Sigmoid colon (tissue), 7 donors: ENCODE data around the gene NDE1. TPM values are rescaled to one million over a fixed set of nuclear protein-coding genes. Genes with fewer than 3 reads are reported as not detected.
A peak's percentile ranks its signal among the peaks of the same experiment; 100 is the strongest.

ENCODE experiments used
- DNase-seq: peaks from one replicate; pipeline ENCODE4 v3.0.0-alpha.2; 2019
- H3K27ac ChIP-seq, 4 donors: fragments of 200-600 bp; sonication (generic); one replicate each; pipeline ENCODE4 v1.5.1; 2016 to 2019; ENCODE audit warnings: mild to moderate bottlenecking in 1 of 4
- H3K27me3 ChIP-seq, 3 donors: fragments of 200-600 bp; sonication (generic); one replicate each; pipeline ENCODE4 v1.5.1; 2019; ENCODE audit warnings: mild to moderate bottlenecking in 1 of 3
- H3K36me3 ChIP-seq, 4 donors: fragments of 200-600 bp; sonication (generic); one replicate each; pipeline ENCODE4 v1.5.1; 2016 to 2019
- H3K4me1 ChIP-seq, 4 donors: fragments of 200-600 bp; sonication (generic); one replicate each; pipeline ENCODE4 v1.5.1; 2017 to 2019
- H3K4me3 ChIP-seq, 4 donors: fragments of 200-600 bp; sonication (generic); one replicate each; pipeline ENCODE4 v1.5.1; 2017 to 2019; ENCODE audit warnings: mild to moderate bottlenecking in 2 of 4, moderate library complexity in 1 of 4
- H3K9me3 ChIP-seq, 4 donors: fragments of 200-600 bp in 3 of 4; sonication (generic) in 3 of 4; one replicate each; pipeline versions ENCODE4 v1.5.1 to v1.6.1; 2013 to 2019
- EP300 ChIP-seq, 4 donors: sonication (generic); formaldehyde crosslinking; IDR thresholded peaks; one replicate each; pipeline ENCODE4 v1.6.1; 2017; ENCODE audit warnings: antibody characterized with exemption in 4 of 4
- POLR2A ChIP-seq, 2 donors: fragments of 450-650 bp; IDR thresholded peaks; one replicate each; pipeline ENCODE4 v1.6.1; 2016; ENCODE audit warnings: antibody characterized with exemption in 2 of 2, mild to moderate bottlenecking in 2 of 2, moderate library complexity in 2 of 2
- POLR2AphosphoS5 ChIP-seq, 4 donors: sonication (generic); formaldehyde crosslinking; IDR thresholded peaks; one replicate each; pipeline ENCODE4 v1.6.1; 2017; ENCODE audit warnings: antibody characterized with exemption in 4 of 4
- WGBS, 2 donors: extraction: QIAGEN DNeasy Blood & Tissue Kit; methylation state at CpG; one replicate each; pipeline ENCODE4 v1.1.7; 2013; 5-methylcytosine and 5-hydroxymethylcytosine counted together
- intact Hi-C: fragments of 100-400 bp; cut with DNase I; formaldehyde crosslinking; loops from one replicate; pipeline ENCODE4 v1.15.1; 2023
- polyA plus RNA-seq, 3 donors: library from polyadenylated mRNA; stranded (reverse); fragments of 200-250 nt; gene quantifications; one replicate each; pipeline ENCODE4 v1.2.3, GENCODE V29; 2013
- total RNA-seq, 4 donors: library from RNA; depleted of rRNA; stranded (reverse); fragments of >200 nt; gene quantifications; one replicate each; pipeline ENCODE4 v1.1.0, GENCODE V29; 2016
- TF ChIP-seq, protein P1 (sequence below), 4 experiments: fragments of 450-650 bp in 3 of 4; fragments of 200-600 bp in 1 of 4; IDR thresholded peaks; one replicate each; pipeline ENCODE4 v1.5.1; 2016 to 2019; ENCODE audit warnings: antibody characterized with exemption in 4 of 4, mild to moderate bottlenecking in 3 of 4, moderate library complexity in 2 of 4
- donor health status: healthy with polysubstance abuse.
- donor health status: Bipolar disorder and iron deficiency.
- donor health status: healthy.

The NDE1 gene
- total and polyA plus RNA-seq, 7 donors: 11.3 to 86.1 (median 29.3) TPM

DNA sequence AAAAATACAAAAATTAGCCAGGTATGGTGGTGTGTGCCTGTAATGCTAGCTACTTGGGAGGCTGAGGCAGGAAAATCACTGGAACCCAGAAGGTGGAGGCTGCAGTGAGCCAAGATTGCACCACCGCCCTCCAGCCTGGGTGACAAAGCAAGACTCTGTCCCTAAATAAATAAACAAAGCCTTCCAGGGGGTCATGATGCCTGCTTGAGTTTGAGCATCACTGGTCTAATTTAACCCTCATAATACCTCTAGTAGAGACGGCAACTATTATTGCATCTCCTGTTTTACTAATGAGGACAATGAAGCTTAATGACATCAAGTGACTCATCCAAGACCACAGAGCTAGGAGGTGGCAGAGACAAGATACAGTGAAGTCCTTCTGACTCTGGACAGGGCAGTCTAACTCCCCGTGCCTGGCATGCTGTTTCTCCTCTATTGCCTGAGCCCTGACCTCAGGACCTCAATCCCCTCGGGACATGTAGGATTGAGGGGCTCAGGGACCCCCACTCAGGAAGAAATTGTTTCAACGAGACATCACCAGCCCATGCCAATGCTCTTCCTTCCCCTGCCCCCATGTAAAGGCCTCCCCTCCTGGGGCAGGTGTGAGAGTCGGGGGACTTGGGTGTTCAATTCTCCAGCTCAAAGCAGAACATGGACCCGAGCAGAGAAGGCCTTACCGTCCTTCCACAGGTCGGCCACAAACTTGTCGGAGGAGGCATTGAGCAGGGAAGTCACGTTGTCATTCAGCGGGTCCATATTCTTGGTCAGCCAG lies 102.9 kb downstream of the NDE1 start:
- peak overlapping the region; percentile 62 to 95 (median 72) for H3K27ac ChIP-seq
- no peaks in the 10 kb centered on the region for H3K27me3 ChIP-seq
- peaks cover 0 to 63% (median 26%) of the 10 kb centered on the region in 4 donors for H3K4me1 ChIP-seq
- no peak overlapping the region for H3K4me3 ChIP-seq
- 81 to 88% methylated on average over 12 of the region's 12 CpGs for WGBS, 2 donors
- TF ChIP-seq EP300 (IDR thresholded peaks at IDR 0.05) (no peak), POLR2AphosphoS5 (IDR thresholded peaks at IDR 0.05) (peak in 3 of 4 donors; percentile 45 to 76 (median 68))
- H3K36me3 ChIP-seq: peaks cover 83 to 99% (median 88%) of the 10 kb centered on the region in 4 donors
- H3K9me3 ChIP-seq: no peaks in the 10 kb centered on the region
- DNase-seq: no peak
- intact Hi-C loops: no loop called here

DNA sequence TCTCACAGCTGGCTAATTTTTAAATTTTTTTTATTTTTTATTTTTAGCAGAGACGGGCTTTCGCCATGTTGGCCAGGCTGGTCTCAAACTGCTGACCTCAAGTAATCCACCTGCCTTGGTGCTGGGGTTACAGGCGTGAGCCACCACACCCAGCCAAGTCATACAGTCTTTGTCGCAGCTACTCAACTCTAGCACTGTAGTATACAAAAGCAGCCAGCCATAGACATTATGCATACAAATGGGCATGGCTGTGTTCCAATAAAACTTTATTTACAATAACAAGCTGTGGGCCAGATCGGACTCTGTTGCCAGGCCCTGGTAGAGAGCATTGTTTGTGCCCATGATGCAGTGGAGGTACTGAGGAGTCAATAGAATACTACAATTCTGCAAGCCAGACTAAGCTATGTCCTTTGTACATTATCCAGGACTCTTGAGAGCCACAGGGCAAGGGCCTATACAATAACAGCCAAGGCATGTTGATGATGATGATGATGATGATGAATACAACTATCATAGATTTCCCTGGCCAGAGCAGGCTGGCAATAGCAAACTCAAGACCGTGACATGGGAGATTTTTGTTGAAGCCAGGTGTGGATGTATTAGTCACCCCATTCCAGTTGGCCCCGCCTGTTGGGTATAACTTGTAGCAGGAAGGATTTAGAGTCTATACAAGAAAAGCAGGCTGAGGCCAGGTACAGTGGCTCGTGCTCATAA lies 104.9 kb downstream of the NDE1 start:
- Histone ChIP-seq H3K4me3 (no peak overlapping the region), H3K36me3 (peaks cover 76 to 99% (median 86%) of the 10 kb centered on the region in 4 donors)
- TF ChIP-seq EP300 (IDR thresholded peaks at IDR 0.05): no peak
- TF ChIP-seq, protein P1, sequence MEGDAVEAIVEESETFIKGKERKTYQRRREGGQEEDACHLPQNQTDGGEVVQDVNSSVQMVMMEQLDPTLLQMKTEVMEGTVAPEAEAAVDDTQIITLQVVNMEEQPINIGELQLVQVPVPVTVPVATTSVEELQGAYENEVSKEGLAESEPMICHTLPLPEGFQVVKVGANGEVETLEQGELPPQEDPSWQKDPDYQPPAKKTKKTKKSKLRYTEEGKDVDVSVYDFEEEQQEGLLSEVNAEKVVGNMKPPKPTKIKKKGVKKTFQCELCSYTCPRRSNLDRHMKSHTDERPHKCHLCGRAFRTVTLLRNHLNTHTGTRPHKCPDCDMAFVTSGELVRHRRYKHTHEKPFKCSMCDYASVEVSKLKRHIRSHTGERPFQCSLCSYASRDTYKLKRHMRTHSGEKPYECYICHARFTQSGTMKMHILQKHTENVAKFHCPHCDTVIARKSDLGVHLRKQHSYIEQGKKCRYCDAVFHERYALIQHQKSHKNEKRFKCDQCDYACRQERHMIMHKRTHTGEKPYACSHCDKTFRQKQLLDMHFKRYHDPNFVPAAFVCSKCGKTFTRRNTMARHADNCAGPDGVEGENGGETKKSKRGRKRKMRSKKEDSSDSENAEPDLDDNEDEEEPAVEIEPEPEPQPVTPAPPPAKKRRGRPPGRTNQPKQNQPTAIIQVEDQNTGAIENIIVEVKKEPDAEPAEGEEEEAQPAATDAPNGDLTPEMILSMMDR (IDR thresholded peaks at IDR 0.05): no peak
- peak; percentile 17 to 71 (median 48) for TF ChIP-seq POLR2AphosphoS5 (IDR thresholded peaks at IDR 0.05)
- TF ChIP-seq POLR2A (IDR thresholded peaks at IDR 0.05): no peak

DNA sequence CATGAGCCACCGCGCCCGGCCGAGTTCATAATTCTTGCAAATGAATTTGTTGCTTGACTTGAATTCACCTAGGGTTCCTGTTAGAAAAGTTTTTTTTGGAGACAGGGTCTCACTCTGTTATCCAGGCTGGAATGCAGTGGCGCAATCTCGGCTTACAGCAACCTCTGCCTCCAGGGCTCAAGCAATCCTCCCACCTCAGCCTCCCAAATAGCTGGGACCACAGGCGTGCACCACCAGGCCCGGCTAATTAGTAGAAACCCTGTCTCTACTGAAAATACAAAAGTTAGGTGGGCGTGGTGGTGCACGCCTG lies 107.0 kb downstream of the NDE1 start:
- peaks cover 77 to 99% (median 90%) of the 10 kb centered on the region in 4 donors for H3K36me3 ChIP-seq
- WGBS, 2 donors: 76 to 83% methylated on average over 10 of the region's 10 CpGs
- H3K4me1 ChIP-seq: peaks cover 0 to 75% (median 40%) of the 10 kb centered on the region in 4 donors
- DNase-seq: no peak
- H3K9me3 ChIP-seq: no peaks in the 10 kb centered on the region
- intact Hi-C loops: no loop called here
- H3K27me3 ChIP-seq: no peaks in the 10 kb centered on the region
- no peak overlapping the region for H3K4me3 ChIP-seq
- TF ChIP-seq POLR2AphosphoS5 (IDR thresholded peaks at IDR 0.05): no peak
- TF ChIP-seq, protein P1 (IDR thresholded peaks at IDR 0.05): no peak
- TF ChIP-seq POLR2A (IDR thresholded peaks at IDR 0.05): no peak
- TF ChIP-seq EP300 (IDR thresholded peaks at IDR 0.05): no peak
- H3K27ac ChIP-seq: peak overlapping the region; percentile 62 to 95 (median 72)

More for the DNA sequence above, 104.9 kb downstream of the NDE1 start:
- 89 to 91% methylated on average over 8 of the region's 8 CpGs for whole genome bisulfite sequencing, 2 donors
- no peaks in the 10 kb centered on the region for H3K9me3 ChIP-seq
- no peaks in the 10 kb centered on the region for H3K27me3 ChIP-seq
- DNase-seq: no peak
- peak overlapping the region; percentile 62 to 95 (median 72) for H3K27ac ChIP-seq
- H3K4me1 ChIP-seq: peaks cover 0 to 71% (median 38%) of the 10 kb centered on the region in 4 donors
- intact Hi-C loops: no loop called here

DNA sequence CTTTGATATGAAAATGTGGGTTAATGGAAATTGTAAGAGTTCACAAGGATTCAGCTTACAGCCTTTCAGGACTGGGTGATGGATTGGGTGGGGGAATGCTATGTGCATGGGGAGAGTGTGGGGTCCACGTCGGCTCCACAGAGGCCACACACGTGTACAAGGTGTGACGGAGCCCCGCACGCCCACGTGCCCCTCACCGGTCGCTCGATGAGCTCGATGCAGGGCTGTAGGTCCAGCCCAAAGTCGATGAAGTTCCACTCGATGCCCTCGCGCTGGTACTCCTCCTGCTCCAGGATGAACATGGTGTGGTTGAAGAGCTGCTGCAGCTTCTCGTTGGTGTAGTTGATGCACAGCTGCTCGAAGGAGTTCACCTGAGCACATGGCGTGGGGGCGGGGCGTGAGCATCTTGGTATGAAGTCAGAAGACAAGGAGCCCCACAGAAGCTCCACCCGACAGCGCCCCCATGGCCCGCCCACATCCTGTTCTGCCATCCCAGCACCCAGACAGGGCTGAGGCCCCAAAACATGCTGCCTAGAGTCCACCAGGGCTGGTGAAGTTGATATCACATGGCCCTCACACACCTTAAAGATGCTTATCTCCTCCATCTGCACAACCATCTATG lies 107.7 kb downstream of the NDE1 start:
- TF ChIP-seq POLR2A (IDR thresholded peaks at IDR 0.05) (no peak), POLR2AphosphoS5 (IDR thresholded peaks at IDR 0.05) (peak in 3 of 4 donors; percentile 23 to 46 (median 38)), EP300 (IDR thresholded peaks at IDR 0.05) (no peak)
- TF ChIP-seq, protein P1 (IDR thresholded peaks at IDR 0.05): no peak
- Histone ChIP-seq H3K4me3 (no peak overlapping the region), H3K9me3 (no peaks in the 10 kb centered on the region), H3K27me3 (no peaks in the 10 kb centered on the region), H3K4me1 (peaks cover 0 to 80% (median 40%) of the 10 kb centered on the region in 4 donors), H3K27ac (peak overlapping the region; percentile 61 to 95 (median 72)), H3K36me3 (peaks cover 77 to 99% (median 88%) of the 10 kb centered on the region in 4 donors)
- intact Hi-C loops: no loop called here
- DNase-seq: no peak
- 89 to 90% methylated on average over 23 of the region's 23 CpGs for WGBS, 2 donors

DNA sequence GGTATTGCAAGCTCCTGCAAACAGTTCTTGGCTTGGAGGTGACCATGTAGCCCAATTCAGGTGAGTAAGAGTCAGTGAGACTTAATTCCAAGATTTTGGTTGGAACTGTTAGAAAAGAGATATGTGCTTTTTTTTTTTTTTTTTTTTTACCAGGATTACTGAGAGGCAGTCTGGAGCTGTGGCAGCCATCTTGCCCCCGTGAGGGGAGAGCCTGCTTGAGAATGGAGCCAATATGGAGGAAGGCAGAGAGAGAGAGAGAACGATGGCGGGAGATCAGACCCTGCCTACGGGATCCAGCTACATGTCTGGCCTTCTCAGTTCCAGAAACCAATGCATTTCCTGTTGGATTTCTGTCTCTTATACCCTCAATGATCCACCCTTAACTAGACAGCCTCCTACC lies 109.0 kb downstream of the NDE1 start:
- intact Hi-C loops: no loop called here
- TF ChIP-seq POLR2AphosphoS5 (IDR thresholded peaks at IDR 0.05) (peak in 2 of 4 donors; percentile 4 to 38), POLR2A (IDR thresholded peaks at IDR 0.05) (no peak)
- no peaks in the 10 kb centered on the region for H3K9me3 ChIP-seq
- H3K4me1 ChIP-seq: peaks cover 0 to 78% (median 40%) of the 10 kb centered on the region in 4 donors
- H3K4me3 ChIP-seq: no peak overlapping the region
- no peak for DNase-seq
- H3K27me3 ChIP-seq: no peaks in the 10 kb centered on the region
- H3K36me3 ChIP-seq: peaks cover 73 to 99% (median 88%) of the 10 kb centered on the region in 4 donors
- WGBS, 2 donors: 90 to 93% methylated on average over 4 of the region's 4 CpGs
- peak overlapping the region; percentile 55 to 95 (median 72) for H3K27ac ChIP-seq
